ENCODE data around the gene CRADD. TPM values are rescaled to one million over a fixed set of nuclear protein-coding genes. Genes with fewer than 3 reads are reported as not detected.

CRADD gene
- total RNA-seq, 4 donors from 2014 or later: 51.0 to 86.3 (median 56.6) TPM

GRCh38 chr12:93653079-93653478 lies 24.1 kb upstream of the CRADD start:
- TF ChIP-seq POLR2A (IDR thresholded peaks at IDR 0.05): no peak
- no peak for TF ChIP-seq EP300 (IDR thresholded peaks at IDR 0.05)
- no peak for TF ChIP-seq CTCF (IDR thresholded peaks at IDR 0.05)
- H3K27me3 ChIP-seq: no peaks in the 10 kb centered on the region
- H3K9me3 ChIP-seq: no peaks in the 10 kb centered on the region
- H3K27ac ChIP-seq: no peak overlapping the region
- no peaks in the 10 kb centered on the region for H3K36me3 ChIP-seq
- no peaks in the 10 kb centered on the region for H3K4me1 ChIP-seq
- H3K4me3 ChIP-seq: no peak overlapping the region
- DNase-seq (ENCODE audit: low spot score in 2 of 2): no peak
- WGBS, 2 donors: 92 to 95% methylated on average over 3 of the region's 3 CpGs

GRCh38 chr12:93653712-93654111 lies 23.5 kb upstream of the CRADD start:
- Histone ChIP-seq H3K36me3 (no peaks in the 10 kb centered on the region), H3K4me1 (no peaks in the 10 kb centered on the region), H3K27ac (no peak overlapping the region), H3K4me3 (no peak overlapping the region), H3K9me3 (no peaks in the 10 kb centered on the region), H3K27me3 (no peaks in the 10 kb centered on the region)
- WGBS, 2 donors: 72 to 76% methylated on average over 3 of the region's 3 CpGs
- TF ChIP-seq POLR2A (IDR thresholded peaks at IDR 0.05) (no peak), EP300 (IDR thresholded peaks at IDR 0.05) (no peak), CTCF (IDR thresholded peaks at IDR 0.05) (no peak)
- DNase-seq (ENCODE audit: low spot score in 2 of 2): no peak

- Histone ChIP-seq H3K4me3 (no peak overlapping the region), H3K27ac (no peak overlapping the region), H3K4me1 (no peaks in the 10 kb centered on the region), H3K27me3 (no peaks in the 10 kb centered on the region), H3K36me3 (no peaks in the 10 kb centered on the region), H3K9me3 (no peaks in the 10 kb centered on the region)
- DNase-seq (ENCODE audit: low spot score in 2 of 2): no peak
- WGBS, 2 donors: 94 to 98% methylated on average over 2 of the region's 2 CpGs
- TF ChIP-seq POLR2A (IDR thresholded peaks at IDR 0.05): no peak
- TF ChIP-seq CTCF (IDR thresholded peaks at IDR 0.05): no peak
- no peak for TF ChIP-seq EP300 (IDR thresholded peaks at IDR 0.05)
These were observed 22.8 kb upstream of the CRADD start for GRCh38 chr12:93654421-93654820.

GRCh38 chr12:93657071-93657470 lies 20.1 kb upstream of the CRADD start:
- TF ChIP-seq EP300 (IDR thresholded peaks at IDR 0.05) (no peak), CTCF (IDR thresholded peaks at IDR 0.05) (no peak), POLR2A (IDR thresholded peaks at IDR 0.05) (no peak)
- Histone ChIP-seq H3K4me3 (no peak overlapping the region), H3K9me3 (no peaks in the 10 kb centered on the region), H3K27me3 (no peaks in the 10 kb centered on the region), H3K27ac (no peak overlapping the region), H3K4me1 (no peaks in the 10 kb centered on the region), H3K36me3 (no peaks in the 10 kb centered on the region)
- 85 to 93% methylated on average over 2 of the region's 2 CpGs for WGBS, 2 donors
- DNase-seq (ENCODE audit: low spot score in 2 of 2): no peak

GRCh38 chr12:93661021-93661420 lies 16.2 kb upstream of the CRADD start:
- H3K36me3 ChIP-seq: no peaks in the 10 kb centered on the region
- H3K9me3 ChIP-seq: no peaks in the 10 kb centered on the region
- H3K27ac ChIP-seq: no peak overlapping the region
- H3K4me3 ChIP-seq: no peak overlapping the region
- 48 to 51% methylated on average over 3 of the region's 3 CpGs for WGBS, 2 donors
- H3K4me1 ChIP-seq: no peaks in the 10 kb centered on the region
- DNase-seq (ENCODE audit: low spot score in 2 of 2): no peak
- TF ChIP-seq POLR2A (IDR thresholded peaks at IDR 0.05) (no peak), EP300 (IDR thresholded peaks at IDR 0.05) (no peak), CTCF (IDR thresholded peaks at IDR 0.05) (no peak)
- no peaks in the 10 kb centered on the region for H3K27me3 ChIP-seq
